Testis (tissue), 2 donors: Measurements from ENCODE around the gene LMX1A.

Experiments used
- CTCF ChIP-seq, 3 experiments: fragments of 450-650 bp in 2 of 3; fragments of 200-600 bp in 1 of 3; sonication (generic) in 1 of 3; IDR thresholded peaks; one replicate each; pipeline ENCODE4 v1.5.1; 2016 to 2019; ENCODE audit warnings: antibody characterized with exemption in 3 of 3, mild to moderate bottlenecking in 2 of 3, moderate library complexity in 1 of 3
- POLR2A ChIP-seq: fragments of 450-650 bp; IDR thresholded peaks from one replicate; pipeline ENCODE4 v1.6.1; 2017; ENCODE audit warnings: antibody characterized with exemption, mild to moderate bottlenecking, moderate library complexity

GRCh38 chr1:165329104-165329503 lies 27.4 kb downstream of the LMX1A start:
- TF ChIP-seq POLR2A (no peak), CTCF (IDR thresholded peaks at IDR 0.05) (no peak)
